Astrocyte (in vitro differentiated cells and primary cell): ENCODE measurements around the gene RPL13A. TPM values are rescaled to one million over a fixed set of nuclear protein-coding genes. Genes with fewer than 3 reads are reported as not detected.
A peak's percentile ranks its signal among the peaks of the same experiment; 100 is the strongest.

Experiments used
- DNase-seq: peaks from one replicate; pipeline ENCODE4 v3.0.0-alpha.2; 2010; ENCODE audit warnings: low read depth
- FAIRE-seq: peaks from 2 replicates; lab custom pipeline; 2011; peaks lifted over from hg19 to GRCh38; lab: Jason Lieb, UNC
- H2AFZ ChIP-seq: 2 replicates; pipeline ENCODE4 v1.6.0; 2012; ENCODE audit warnings: low read depth, low read length, inconsistent platforms
- H3K27ac ChIP-seq: 2 replicates; pipeline ENCODE4 v1.5.1; 2011; ENCODE audit warnings: low read depth, low read length, inconsistent platforms
- H3K27me3 ChIP-seq: 2 replicates; pipeline ENCODE4 v1.6.0; 2011; ENCODE audit warnings: low read length, inconsistent platforms; ENCODE audit not compliant: insufficient read depth
- H3K36me3 ChIP-seq: 2 replicates; pipeline ENCODE4 v1.5.1; 2011; ENCODE audit warnings: low read length, inconsistent platforms; ENCODE audit not compliant: insufficient read depth
- H3K4me1 ChIP-seq: 2 replicates; pipeline ENCODE4 v1.5.1; 2011; ENCODE audit warnings: low read length, inconsistent platforms; ENCODE audit not compliant: insufficient read depth
- H3K4me2 ChIP-seq: 2 replicates; pipeline ENCODE4 v1.6.0; 2012; ENCODE audit warnings: low read length, inconsistent platforms
- H3K4me3 ChIP-seq: 2 replicates; pipeline ENCODE4 v1.5.1; 2011; ENCODE audit warnings: low read depth, mild to moderate bottlenecking, low read length, inconsistent platforms; ENCODE audit not compliant: insufficient read depth
- H3K79me2 ChIP-seq: 2 replicates; pipeline ENCODE4 v1.6.0; 2012; ENCODE audit warnings: mild to moderate bottlenecking, low read length, inconsistent platforms; ENCODE audit not compliant: insufficient read depth
- H3K9ac ChIP-seq: 2 replicates; pipeline ENCODE4 v1.6.0; 2012; ENCODE audit warnings: mild to moderate bottlenecking, low read length, inconsistent platforms
- H3K9me3 ChIP-seq: 2 replicates; pipeline ENCODE4 v1.5.1; 2012; ENCODE audit warnings: low read depth, mild to moderate bottlenecking, low read length, inconsistent platforms; ENCODE audit not compliant: insufficient read depth
- H4K20me1 ChIP-seq: 2 replicates; pipeline ENCODE4 v1.6.0; 2012; ENCODE audit warnings: low read length, inconsistent platforms; ENCODE audit not compliant: insufficient read depth
- H3K27ac Mint-ChIP-seq: one replicate; pipeline ENCODE4 v1.8.0; 2021; ENCODE audit warnings: mild to moderate bottlenecking, mixed read lengths; ENCODE audit not compliant: unreplicated experiment
- H3K27me3 Mint-ChIP-seq: one replicate; pipeline ENCODE4 v1.8.0; 2021; ENCODE audit warnings: low read depth, mixed read lengths; ENCODE audit not compliant: unreplicated experiment
- H3K36me3 Mint-ChIP-seq: one replicate; pipeline ENCODE4 v1.8.0; 2021; ENCODE audit warnings: low read depth, mixed read lengths; ENCODE audit not compliant: unreplicated experiment
- H3K4me1 Mint-ChIP-seq: one replicate; pipeline ENCODE4 v1.8.0; 2021; ENCODE audit warnings: low read depth, mixed read lengths; ENCODE audit not compliant: unreplicated experiment
- H3K4me3 Mint-ChIP-seq: one replicate; pipeline ENCODE4 v1.8.0; 2021; ENCODE audit warnings: mild to moderate bottlenecking, moderate library complexity, mixed read lengths; ENCODE audit not compliant: unreplicated experiment
- H3K9me3 Mint-ChIP-seq: one replicate; pipeline ENCODE4 v1.8.0; 2021; ENCODE audit warnings: mild to moderate bottlenecking, mixed read lengths; ENCODE audit not compliant: unreplicated experiment
- EZH2 ChIP-seq: IDR thresholded peaks from 2 replicates; pipeline ENCODE4 v1.6.1; 2012; ENCODE audit warnings: mild to moderate bottlenecking, low read length, inconsistent platforms; ENCODE audit not compliant: insufficient read depth
- total RNA-seq: library from RNA; stranded (reverse); gene quantifications from 2 replicates; pipeline ENCODE4 v1.2.1, GENCODE V29; 2021
- TF ChIP-seq, protein P1 (sequence below): IDR thresholded peaks from 2 replicates; pipeline ENCODE4 v1.5.1; 2011; ENCODE audit warnings: low read depth, mild to moderate bottlenecking, inconsistent platforms, low read length, moderate library complexity; ENCODE audit not compliant: insufficient read depth

Gene RPL13A
- total RNA-seq, 1 donor from 2014 or later = 2,119 TPM

DNA sequence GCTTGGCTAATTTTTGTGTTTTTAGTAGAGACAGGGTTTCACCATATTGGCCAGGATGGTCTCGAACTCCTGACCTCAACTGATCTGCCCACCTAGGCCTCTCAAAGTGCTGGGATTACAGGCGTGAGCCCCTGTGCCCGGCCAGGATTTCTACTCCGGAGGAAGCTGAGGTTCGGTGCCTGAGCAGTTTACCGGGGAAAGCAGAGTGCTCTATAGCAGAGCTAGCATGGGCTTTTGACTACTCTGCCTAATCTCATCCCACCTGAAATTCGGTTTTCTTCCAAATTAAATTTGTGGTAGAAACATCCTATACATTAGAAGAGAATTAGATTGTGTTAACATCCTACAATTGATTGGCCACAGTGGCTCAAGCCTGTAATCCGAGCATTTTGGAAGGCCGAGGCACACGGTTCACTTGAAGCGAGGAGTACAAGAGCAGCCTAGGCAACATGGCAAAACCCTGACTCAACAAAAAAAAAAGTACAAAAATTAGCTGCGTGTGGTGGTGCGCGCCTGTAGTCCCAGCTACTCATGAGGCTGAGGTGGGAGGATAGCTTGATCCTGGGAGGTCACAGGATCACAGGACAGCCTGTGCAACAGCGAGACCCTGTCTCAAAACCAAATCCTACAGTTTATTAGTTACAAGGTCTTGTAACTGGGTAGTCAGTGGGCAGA, 1.6 kb downstream of the RPL13A start:
- Mint-ChIP-seq H3K27ac (peak overlapping the region; percentile 92), H3K4me3 (peak overlapping the region; percentile 94), H3K27me3 (no peaks in the 10 kb centered on the region), H3K4me1 (peaks cover 25% of the 10 kb centered on the region), H3K36me3 (peaks cover 37% of the 10 kb centered on the region), H3K9me3 (no peaks in the 10 kb centered on the region)
- Histone ChIP-seq H3K27ac (peak overlapping the region; percentile 81), H3K4me2 (peak overlapping the region; percentile 91), H4K20me1 (peaks cover 55% of the 10 kb centered on the region), H3K27me3 (no peaks in the 10 kb centered on the region), H3K9ac (peak overlapping the region; percentile 97), H3K9me3 (no peaks in the 10 kb centered on the region), H3K36me3 (peaks cover 36% of the 10 kb centered on the region), H3K79me2 (peaks cover 38% of the 10 kb centered on the region), H2AFZ (no peak overlapping the region), H3K4me1 (peaks cover 14% of the 10 kb centered on the region), H3K4me3 (peak overlapping the region; percentile 98)
- FAIRE-seq (no peak), DNase-seq (no peak)
- TF ChIP-seq, protein P1, sequence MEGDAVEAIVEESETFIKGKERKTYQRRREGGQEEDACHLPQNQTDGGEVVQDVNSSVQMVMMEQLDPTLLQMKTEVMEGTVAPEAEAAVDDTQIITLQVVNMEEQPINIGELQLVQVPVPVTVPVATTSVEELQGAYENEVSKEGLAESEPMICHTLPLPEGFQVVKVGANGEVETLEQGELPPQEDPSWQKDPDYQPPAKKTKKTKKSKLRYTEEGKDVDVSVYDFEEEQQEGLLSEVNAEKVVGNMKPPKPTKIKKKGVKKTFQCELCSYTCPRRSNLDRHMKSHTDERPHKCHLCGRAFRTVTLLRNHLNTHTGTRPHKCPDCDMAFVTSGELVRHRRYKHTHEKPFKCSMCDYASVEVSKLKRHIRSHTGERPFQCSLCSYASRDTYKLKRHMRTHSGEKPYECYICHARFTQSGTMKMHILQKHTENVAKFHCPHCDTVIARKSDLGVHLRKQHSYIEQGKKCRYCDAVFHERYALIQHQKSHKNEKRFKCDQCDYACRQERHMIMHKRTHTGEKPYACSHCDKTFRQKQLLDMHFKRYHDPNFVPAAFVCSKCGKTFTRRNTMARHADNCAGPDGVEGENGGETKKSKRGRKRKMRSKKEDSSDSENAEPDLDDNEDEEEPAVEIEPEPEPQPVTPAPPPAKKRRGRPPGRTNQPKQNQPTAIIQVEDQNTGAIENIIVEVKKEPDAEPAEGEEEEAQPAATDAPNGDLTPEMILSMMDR = no peak
- TF ChIP-seq EZH2 = no peak

GRCh38 chr19:49489601-49490167, 2.3 kb downstream of the RPL13A start:
- peaks cover 36% of the 10 kb centered on the region for H3K36me3 ChIP-seq
- Mint-ChIP-seq H3K36me3 (peaks cover 37% of the 10 kb centered on the region), H3K4me3 (peak overlapping the region; percentile 94), H3K9me3 (no peaks in the 10 kb centered on the region), H3K4me1 (peaks cover 25% of the 10 kb centered on the region), H3K27me3 (no peaks in the 10 kb centered on the region), H3K27ac (peak overlapping the region; percentile 92)
- FAIRE-seq (no peak), DNase-seq (no peak)
- H4K20me1 ChIP-seq = peaks cover 55% of the 10 kb centered on the region
- H3K9ac ChIP-seq = peak overlapping the region; percentile 97
- H2AFZ ChIP-seq = no peak overlapping the region
- TF ChIP-seq EZH2 = no peak
- TF ChIP-seq, protein P1 = no peak
- peaks cover 14% of the 10 kb centered on the region for H3K4me1 ChIP-seq
- H3K27ac ChIP-seq = peak overlapping the region; percentile 81
- H3K27me3 ChIP-seq = no peaks in the 10 kb centered on the region
- H3K4me2 ChIP-seq = peak overlapping the region; percentile 91
- H3K4me3 ChIP-seq = peak overlapping the region; percentile 98
- peaks cover 38% of the 10 kb centered on the region for H3K79me2 ChIP-seq
- no peaks in the 10 kb centered on the region for H3K9me3 ChIP-seq
